ENCODE data around the gene MAPKAP1.

The MAPKAP1 gene

GRCh38 chr9:125460883-125461635 is 245.9 kb downstream of the MAPKAP1 start:
- H3K9ac ChIP-seq (ENCODE audit: low read length): no peak overlapping the region
- H3K27ac ChIP-seq (ENCODE audit: low read depth, low read length, poor library complexity, severe bottlenecking): no peak overlapping the region
- H3F3A ChIP-seq (ENCODE audit: insufficient read depth, low read length): no peaks in the 10 kb centered on the region

GRCh38 chr9:125460346-125460745 is 246.7 kb downstream of the MAPKAP1 start:
- TF ChIP-seq EZH2 (IDR thresholded peaks at IDR 0.05; ENCODE audit: borderline replicate concordance, low read length): no peak
- TF ChIP-seq CTCF (IDR thresholded peaks at IDR 0.05; ENCODE audit: low read length): no peak
- no peaks in the 10 kb centered on the region for H3F3A ChIP-seq (ENCODE audit: insufficient read depth, low read length)
- no peak overlapping the region for H3K9ac ChIP-seq (ENCODE audit: low read length)
- H4K20me1 ChIP-seq (ENCODE audit: insufficient read depth, low read length): no peaks in the 10 kb centered on the region
- peaks cover 24% of the 10 kb centered on the region for H3K9me3 ChIP-seq (ENCODE audit: low read length)
- H3K36me3 ChIP-seq (ENCODE audit: insufficient read depth, low read length): peaks cover 26% of the 10 kb centered on the region
- H3K4me2 ChIP-seq (ENCODE audit: low read length): no peak overlapping the region
- no peak overlapping the region for H3K4me3 ChIP-seq (ENCODE audit: low read depth, low read length, poor library complexity, severe bottlenecking)
- H3K27me3 ChIP-seq (ENCODE audit: insufficient read depth, low read length): no peaks in the 10 kb centered on the region
- H2AFZ ChIP-seq (ENCODE audit: low read length): no peak overlapping the region
- H3K4me1 ChIP-seq (ENCODE audit: insufficient read depth, low read length, severe bottlenecking): no peaks in the 10 kb centered on the region
- no peaks in the 10 kb centered on the region for H3K9me2 ChIP-seq (ENCODE audit: low read depth, low read length)
- no peak overlapping the region for H3K27ac ChIP-seq (ENCODE audit: low read depth, low read length, poor library complexity, severe bottlenecking)
- no peaks in the 10 kb centered on the region for H3K79me2 ChIP-seq (ENCODE audit: insufficient read depth, low read length)

More at GRCh38 chr9:125460883-125461635, 245.9 kb downstream of the MAPKAP1 start:
- no peaks in the 10 kb centered on the region for H3K27me3 ChIP-seq (ENCODE audit: insufficient read depth, low read length)
- H3K9me3 ChIP-seq (ENCODE audit: low read length): peaks cover 18% of the 10 kb centered on the region
- TF ChIP-seq EZH2 (IDR thresholded peaks at IDR 0.05; ENCODE audit: borderline replicate concordance, low read length) (no peak), CTCF (IDR thresholded peaks at IDR 0.05; ENCODE audit: low read length) (no peak)
- no peaks in the 10 kb centered on the region for H3K9me2 ChIP-seq (ENCODE audit: low read depth, low read length)
- H4K20me1 ChIP-seq (ENCODE audit: insufficient read depth, low read length): no peaks in the 10 kb centered on the region
- H3K4me1 ChIP-seq (ENCODE audit: insufficient read depth, low read length, severe bottlenecking): no peaks in the 10 kb centered on the region
- no peak overlapping the region for H3K4me3 ChIP-seq (ENCODE audit: low read depth, low read length, poor library complexity, severe bottlenecking)
- H3K4me2 ChIP-seq (ENCODE audit: low read length): no peak overlapping the region
- no peak overlapping the region for H2AFZ ChIP-seq (ENCODE audit: low read length)
- H3K79me2 ChIP-seq (ENCODE audit: insufficient read depth, low read length): no peaks in the 10 kb centered on the region
- peaks cover 26% of the 10 kb centered on the region for H3K36me3 ChIP-seq (ENCODE audit: insufficient read depth, low read length)

- no peak for TF ChIP-seq CTCF (IDR thresholded peaks at IDR 0.05; ENCODE audit: low read length)
- TF ChIP-seq EZH2 (IDR thresholded peaks at IDR 0.05; ENCODE audit: borderline replicate concordance, low read length): no peak
- no peaks in the 10 kb centered on the region for H3K4me1 ChIP-seq (ENCODE audit: insufficient read depth, low read length, severe bottlenecking)
- H3K27ac ChIP-seq (ENCODE audit: low read depth, low read length, poor library complexity, severe bottlenecking): no peak overlapping the region
- H3K4me3 ChIP-seq (ENCODE audit: low read depth, low read length, poor library complexity, severe bottlenecking): no peak overlapping the region
- no peaks in the 10 kb centered on the region for H3K79me2 ChIP-seq (ENCODE audit: insufficient read depth, low read length)
- no peaks in the 10 kb centered on the region for H3F3A ChIP-seq (ENCODE audit: insufficient read depth, low read length)
- H3K36me3 ChIP-seq (ENCODE audit: insufficient read depth, low read length): peaks cover 26% of the 10 kb centered on the region
- H2AFZ ChIP-seq (ENCODE audit: low read length): no peak overlapping the region
- no peak overlapping the region for H3K9ac ChIP-seq (ENCODE audit: low read length)
- H3K4me2 ChIP-seq (ENCODE audit: low read length): no peak overlapping the region
- H4K20me1 ChIP-seq (ENCODE audit: insufficient read depth, low read length): no peaks in the 10 kb centered on the region
- H3K27me3 ChIP-seq (ENCODE audit: insufficient read depth, low read length): no peaks in the 10 kb centered on the region
- peaks cover 24% of the 10 kb centered on the region for H3K9me3 ChIP-seq (ENCODE audit: low read length)
- H3K9me2 ChIP-seq (ENCODE audit: low read depth, low read length): no peaks in the 10 kb centered on the region
Measured at GRCh38 chr9:125457357-125457756, 249.7 kb downstream of the MAPKAP1 start.
